HepG2 (cell line): Measurements from ENCODE around the gene RBM8A. TPM values are rescaled to one million over a fixed set of nuclear protein-coding genes. Genes with fewer than 3 reads are reported as not detected.

Experiments used
- JUNB ChIP-seq: sonication (generic); formaldehyde crosslinking; IDR thresholded peaks from 2 replicates; pipeline ENCODE4 v1.8.0; 2022; ENCODE audit warnings: missing genetic modification reagents, mild to moderate bottlenecking, borderline replicate concordance
- KDM2A ChIP-seq: sonication (generic); formaldehyde crosslinking; IDR thresholded peaks from 2 replicates; pipeline ENCODE4 v1.4.0; 2020; ENCODE audit warnings: low read depth, missing genetic modification reagents, borderline replicate concordance
- KDM4B ChIP-seq: sonication (generic); formaldehyde crosslinking; IDR thresholded peaks from 2 replicates; pipeline ENCODE4 v1.4.0; 2020; ENCODE audit warnings: missing genetic modification reagents
- KLF13 ChIP-seq: sonication (generic); formaldehyde crosslinking; IDR thresholded peaks from 2 replicates; pipeline ENCODE4 v1.4.0; 2020; ENCODE audit warnings: mild to moderate bottlenecking, missing genetic modification reagents
- MTF2 ChIP-seq: sonication (generic); formaldehyde crosslinking; IDR thresholded peaks from 2 replicates; pipeline ENCODE4 v1.5.0; 2020; ENCODE audit warnings: missing genetic modification reagents, borderline replicate concordance
- MXD1 ChIP-seq: sonication (generic); formaldehyde crosslinking; IDR thresholded peaks from 2 replicates; pipeline ENCODE4 v1.4.0; 2020; ENCODE audit warnings: mild to moderate bottlenecking, missing genetic modification reagents
- NFKBIZ ChIP-seq: IDR thresholded peaks from 2 replicates; pipeline ENCODE4 v1.6.1; 2018; ENCODE audit warnings: missing genetic modification reagents, missing compliant biosample characterization
- SATB2 ChIP-seq: sonication (generic); formaldehyde crosslinking; IDR thresholded peaks from 2 replicates; pipeline ENCODE4 v1.5.0; 2020; ENCODE audit warnings: missing genetic modification reagents
- ZBTB8A ChIP-seq: sonication (generic); formaldehyde crosslinking; IDR thresholded peaks from 2 replicates; pipeline ENCODE4 v1.4.0; 2020; ENCODE audit warnings: mild to moderate bottlenecking, low read depth, missing genetic modification reagents, borderline replicate concordance
- ZNF256 ChIP-seq: sonication (generic); formaldehyde crosslinking; conservative IDR thresholded peaks from 2 replicates; pipeline ENCODE4 v1.4.0; 2020; ENCODE audit warnings: missing genetic modification reagents
- ZNF263 ChIP-seq: sonication (generic); formaldehyde crosslinking; IDR thresholded peaks from 2 replicates; pipeline ENCODE4 v1.4.0; 2020; ENCODE audit warnings: missing genetic modification reagents
- ZNF292 ChIP-seq: sonication (generic); formaldehyde crosslinking; IDR thresholded peaks from 2 replicates; pipeline ENCODE4 v1.8.1; 2022; ENCODE audit warnings: mild to moderate bottlenecking, low read depth, missing genetic modification reagents, borderline replicate concordance
- ZNF33A ChIP-seq: sonication (generic); formaldehyde crosslinking; IDR thresholded peaks from 2 replicates; pipeline ENCODE4 v1.5.1; 2020; ENCODE audit warnings: missing genetic modification reagents, mild to moderate bottlenecking, moderate library complexity, borderline replicate concordance
- ZNF407 ChIP-seq: sonication (generic); formaldehyde crosslinking; IDR thresholded peaks from one replicate; pipeline ENCODE4 v1.5.1; 2020; ENCODE audit warnings: mild to moderate bottlenecking, missing genetic modification reagents; ENCODE audit errors: not compliant biosample characterization
- ZNF549 ChIP-seq: sonication (generic); formaldehyde crosslinking; IDR thresholded peaks from 2 replicates; pipeline ENCODE4 v1.5.0; 2020; ENCODE audit warnings: missing genetic modification reagents
- polyA plus RNA-seq, 8 experiments: library from polyadenylated mRNA; depleted of rRNA in 3 of 8; stranded (reverse) in 7 of 8; unstranded in 1 of 8; fragments of >200 nt; fragmentation: Illumina TruSeq in 4 of 8; extraction: Trizol in 4 of 8; gene quantifications; 2 replicates each; pipeline versions ENCODE4 v1.2.1 to v1.2.3, GENCODE V29; 2011 to 2016; ENCODE audit warnings: low read depth in 4 of 8, missing spikeins in 1 of 8, mixed read lengths in 1 of 8; ENCODE audit not compliant: insufficient read depth in 1 of 8
- total RNA-seq, 5 experiments: library from RNA; depleted of rRNA; stranded (reverse); fragments of >200 nt; fragmentation: Illumina TruSeq; extraction: Trizol; gene quantifications; 2 replicates each; pipeline ENCODE4 v1.2.3, GENCODE V29; 2016; ENCODE audit warnings: low read depth in 1 of 5
- TF ChIP-seq, protein P1 (sequence below): sonication (generic); formaldehyde crosslinking; IDR thresholded peaks from 2 replicates; pipeline ENCODE4 v1.4.0; 2020; ENCODE audit warnings: missing genetic modification reagents
- TF ChIP-seq, protein P2 (sequence below): sonication (generic); formaldehyde crosslinking; IDR thresholded peaks from 2 replicates; pipeline ENCODE4 v1.5.1; 2020; ENCODE audit warnings: missing genetic modification reagents, mild to moderate bottlenecking, borderline replicate concordance

RBM8A gene
- total and polyA plus RNA-seq, 2 of the 13 experiments (the other 11 are each of a cell fraction or from before 2014, with no cell fraction given) = 106 to 162 TPM

GRCh38 chr1:145891587-145892485, 35.4 kb downstream of the RBM8A start (continued):
- no peak for TF ChIP-seq ZNF549
- TF ChIP-seq, protein P1, sequence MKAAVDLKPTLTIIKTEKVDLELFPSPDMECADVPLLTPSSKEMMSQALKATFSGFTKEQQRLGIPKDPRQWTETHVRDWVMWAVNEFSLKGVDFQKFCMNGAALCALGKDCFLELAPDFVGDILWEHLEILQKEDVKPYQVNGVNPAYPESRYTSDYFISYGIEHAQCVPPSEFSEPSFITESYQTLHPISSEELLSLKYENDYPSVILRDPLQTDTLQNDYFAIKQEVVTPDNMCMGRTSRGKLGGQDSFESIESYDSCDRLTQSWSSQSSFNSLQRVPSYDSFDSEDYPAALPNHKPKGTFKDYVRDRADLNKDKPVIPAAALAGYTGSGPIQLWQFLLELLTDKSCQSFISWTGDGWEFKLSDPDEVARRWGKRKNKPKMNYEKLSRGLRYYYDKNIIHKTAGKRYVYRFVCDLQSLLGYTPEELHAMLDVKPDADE = no peak
- no peak for TF ChIP-seq KLF13 (CRISPR knock-in tag)
- no peak for TF ChIP-seq ZNF407 (CRISPR knock-in tag)
- TF ChIP-seq SATB2 (CRISPR knock-in tag) = no peak
- 0 out of 2 replicates have a peak, but pooled peaks have one; percentile 42 for TF ChIP-seq NFKBIZ (CRISPR knock-in tag)
- no peak for TF ChIP-seq ZNF256 (CRISPR knock-in tag)
- TF ChIP-seq JUNB (CRISPR knock-in tag) = peak; percentile 84; the same call in 1 of the 2 replicates
- no peak for TF ChIP-seq ZBTB8A (CRISPR knock-in tag)
- no peak for TF ChIP-seq MXD1 (CRISPR knock-in tag)
- TF ChIP-seq MTF2 (CRISPR knock-in tag) = no peak
- peak; percentile 82 for TF ChIP-seq KDM2A (CRISPR knock-in tag)
- peak; percentile 81; the same call in 1 of the 2 replicates for TF ChIP-seq KDM4B
- no peak for TF ChIP-seq ZNF292
- no peak for TF ChIP-seq ZNF33A (CRISPR knock-in tag)
- TF ChIP-seq, protein P2, sequence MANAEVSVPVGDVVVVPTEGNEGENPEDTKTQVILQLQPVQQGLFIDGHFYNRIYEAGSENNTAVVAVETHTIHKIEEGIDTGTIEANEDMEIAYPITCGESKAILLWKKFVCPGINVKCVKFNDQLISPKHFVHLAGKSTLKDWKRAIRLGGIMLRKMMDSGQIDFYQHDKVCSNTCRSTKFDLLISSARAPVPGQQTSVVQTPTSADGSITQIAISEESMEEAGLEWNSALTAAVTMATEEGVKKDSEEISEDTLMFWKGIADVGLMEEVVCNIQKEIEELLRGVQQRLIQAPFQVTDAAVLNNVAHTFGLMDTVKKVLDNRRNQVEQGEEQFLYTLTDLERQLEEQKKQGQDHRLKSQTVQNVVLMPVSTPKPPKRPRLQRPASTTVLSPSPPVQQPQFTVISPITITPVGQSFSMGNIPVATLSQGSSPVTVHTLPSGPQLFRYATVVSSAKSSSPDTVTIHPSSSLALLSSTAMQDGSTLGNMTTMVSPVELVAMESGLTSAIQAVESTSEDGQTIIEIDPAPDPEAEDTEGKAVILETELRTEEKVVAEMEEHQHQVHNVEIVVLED = peak; percentile 30; the same call in 1 of the 2 replicates
- peak; percentile 61 for TF ChIP-seq ZNF263 (CRISPR knock-in tag)
